CD4-positive, alpha-beta T cell treated with Interleukin-6 at 100 ng/mL for 8 hours (primary cell): Measurements from ENCODE around the gene GLP1R.

Experiments
- DNase-seq: peaks from one replicate; pipeline ENCODE4 v3.0.0-alpha.2; 2020; ENCODE audit warnings: mixed read lengths, low spot score

GLP1R gene

GRCh38 chr6:39086294-39086693 is 37.7 kb downstream of the GLP1R start:
- no peak for DNase-seq

- DNase-seq = no peak
Measured at GRCh38 chr6:39086711-39087110, 38.1 kb downstream of the GLP1R start.

- DNase-seq = no peak
Measured at GRCh38 chr6:39087197-39087596, 38.6 kb downstream of the GLP1R start.

- no peak for DNase-seq
Measured at GRCh38 chr6:39088331-39088730, 39.8 kb downstream of the GLP1R start.

- no peak for DNase-seq
Measured at GRCh38 chr6:39090036-39090435, 41.5 kb downstream of the GLP1R start.

- no peak for DNase-seq
Measured at GRCh38 chr6:39091220-39091619, 42.6 kb downstream of the GLP1R start.

- no peak for DNase-seq
Measured at GRCh38 chr6:39092124-39092523, 43.5 kb downstream of the GLP1R start.

- no peak for DNase-seq
Measured at GRCh38 chr6:39093149-39093708, 44.6 kb downstream of the GLP1R start.

GRCh38 chr6:39095578-39095977 is 47.0 kb downstream of the GLP1R start:
- DNase-seq = no peak

- DNase-seq = no peak
Measured at GRCh38 chr6:39100358-39100757, 51.8 kb downstream of the GLP1R start.

GRCh38 chr6:39102071-39102820 is 53.7 kb downstream of the GLP1R start:
- DNase-seq = no peak

- no peak for DNase-seq
Measured at GRCh38 chr6:39102821-39103136, 54.2 kb downstream of the GLP1R start.

- no peak for DNase-seq
Measured at GRCh38 chr6:39104528-39104927, 55.9 kb downstream of the GLP1R start.

GRCh38 chr6:39107034-39107433 is 58.5 kb downstream of the GLP1R start:
- DNase-seq = no peak

GRCh38 chr6:39107641-39108040 is 59.1 kb downstream of the GLP1R start:
- DNase-seq = no peak

- DNase-seq = no peak
Measured at GRCh38 chr6:39108041-39108839, 59.7 kb downstream of the GLP1R start.

- no peak for DNase-seq
Measured at GRCh38 chr6:39111280-39111679, 62.7 kb downstream of the GLP1R start.

GRCh38 chr6:39113788-39114187 is 65.2 kb downstream of the GLP1R start:
- DNase-seq = no peak

GRCh38 chr6:39114388-39114703 is 65.8 kb downstream of the GLP1R start:
- DNase-seq = no peak

GRCh38 chr6:39114704-39115599 is 66.4 kb downstream of the GLP1R start, which contains the start of gene SAYSD1:
TSS of gene SAYSD1 (minus strand) at chr6:39115186. CDS start at chr6:39115089, 97 bp downstream.
- DNase-seq = peak; percentile 92

GRCh38 chr6:39118921-39119320 is 70.3 kb downstream of the GLP1R start:
- DNase-seq = no peak

GRCh38 chr6:39124114-39124513 is 75.5 kb downstream of the GLP1R start:
- no peak for DNase-seq
